Keratinocyte (primary cell): Measurements from ENCODE around the gene EIF4E1B.

Experiments
- EZH2 ChIP-seq: IDR thresholded peaks from one replicate; pipeline ENCODE4 v1.6.1; 2012; ENCODE audit warnings: inconsistent platforms, mild to moderate bottlenecking, low read length, moderate library complexity
- TF ChIP-seq, protein P1 (sequence below), 3 experiments: IDR thresholded peaks in 1 of 3; conservative IDR thresholded peaks in 1 of 3; optimal IDR thresholded peaks in 1 of 3; 2 replicates in 2 of 3; 3 replicates in 1 of 3; pipeline versions ENCODE3 to v1.5.1; 2011; ENCODE audit warnings: low read length in 3 of 3, mild to moderate bottlenecking in 3 of 3, moderate library complexity in 2 of 3, control low read depth in 1 of 3, inconsistent platforms in 1 of 3; ENCODE audit not compliant: insufficient read depth in 2 of 3; ENCODE audit errors: extremely low read depth in 1 of 3

DNA sequence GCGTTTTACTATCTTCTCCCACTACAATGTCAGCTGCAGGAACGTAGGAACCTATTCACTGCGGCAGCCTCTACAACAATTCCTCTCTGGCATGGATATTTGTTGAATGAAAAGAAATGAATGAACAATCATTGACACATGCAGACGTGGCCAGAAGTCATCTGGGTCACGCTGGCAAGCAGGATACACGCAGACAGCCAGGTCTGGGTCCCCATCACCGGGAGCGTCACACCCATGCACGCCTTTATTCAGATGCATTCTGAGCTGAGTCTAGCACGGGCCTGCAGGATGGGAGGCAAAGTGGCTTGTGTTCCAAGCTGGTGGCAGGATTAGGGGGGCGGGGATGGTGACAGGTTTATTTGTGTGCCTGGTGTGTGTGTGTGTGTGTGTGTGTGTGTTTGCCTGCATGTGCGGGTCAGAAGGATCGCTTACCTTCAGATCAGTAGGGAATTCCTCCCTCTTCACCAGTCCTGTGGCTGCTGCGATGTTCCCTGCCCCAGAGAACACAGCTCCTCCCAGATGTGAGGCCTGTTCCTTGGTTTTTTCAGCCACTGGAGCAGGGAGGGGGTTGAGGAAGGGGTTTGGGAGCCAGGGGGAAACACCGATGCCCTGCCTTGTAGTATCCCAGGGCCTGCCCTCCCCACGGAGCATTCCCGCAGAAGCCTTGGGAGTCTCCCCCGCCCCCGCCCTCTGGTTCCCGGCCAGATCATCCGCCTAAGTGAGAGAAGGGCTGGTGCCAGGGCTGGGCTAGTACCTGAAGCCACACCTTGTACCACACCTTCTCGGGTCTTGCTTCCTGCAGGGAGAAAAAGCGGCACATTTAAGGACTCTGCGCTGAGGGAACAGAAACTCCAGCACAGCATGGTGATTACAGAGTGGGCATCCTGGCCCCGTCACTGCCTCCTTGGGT, 4.3 kb upstream of the EIF4E1B start:
- TF ChIP-seq, protein P1, sequence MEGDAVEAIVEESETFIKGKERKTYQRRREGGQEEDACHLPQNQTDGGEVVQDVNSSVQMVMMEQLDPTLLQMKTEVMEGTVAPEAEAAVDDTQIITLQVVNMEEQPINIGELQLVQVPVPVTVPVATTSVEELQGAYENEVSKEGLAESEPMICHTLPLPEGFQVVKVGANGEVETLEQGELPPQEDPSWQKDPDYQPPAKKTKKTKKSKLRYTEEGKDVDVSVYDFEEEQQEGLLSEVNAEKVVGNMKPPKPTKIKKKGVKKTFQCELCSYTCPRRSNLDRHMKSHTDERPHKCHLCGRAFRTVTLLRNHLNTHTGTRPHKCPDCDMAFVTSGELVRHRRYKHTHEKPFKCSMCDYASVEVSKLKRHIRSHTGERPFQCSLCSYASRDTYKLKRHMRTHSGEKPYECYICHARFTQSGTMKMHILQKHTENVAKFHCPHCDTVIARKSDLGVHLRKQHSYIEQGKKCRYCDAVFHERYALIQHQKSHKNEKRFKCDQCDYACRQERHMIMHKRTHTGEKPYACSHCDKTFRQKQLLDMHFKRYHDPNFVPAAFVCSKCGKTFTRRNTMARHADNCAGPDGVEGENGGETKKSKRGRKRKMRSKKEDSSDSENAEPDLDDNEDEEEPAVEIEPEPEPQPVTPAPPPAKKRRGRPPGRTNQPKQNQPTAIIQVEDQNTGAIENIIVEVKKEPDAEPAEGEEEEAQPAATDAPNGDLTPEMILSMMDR (optimal IDR thresholded peaks at IDR 0.05 in 1 of 3, IDR thresholded peaks at IDR 0.05 in 1 of 3, conservative IDR thresholded peaks at IDR 0.05 in 1 of 3; ENCODE audit: extremely low read depth in 1 of 3, insufficient read depth in 2 of 3, low read length in 3 of 3), result no peak
- TF ChIP-seq EZH2, result no peak
